Activated T-cell treated with anti-CD3 and anti-CD28 coated beads, Interleukin-2, amount 50 U/mL, for 48 hours (primary cell): ENCODE results near the gene HUWE1.
"Not testable (repeated sequence)": the region's sequence is repeated elsewhere in the genome, so short reads cannot be mapped to it uniquely, and the experiment has no call there.

Experiments used
- DNase-seq, 2 experiments: peaks; one replicate each; pipeline ENCODE4 v3.0.0-alpha.2; 2020

HUWE1 gene

GRCh38 chrX:53599781-53600396 is 86.6 kb downstream of the HUWE1 start:
- DNase-seq, result no peak

GRCh38 chrX:53598169-53598568 is 88.3 kb downstream of the HUWE1 start:
- DNase-seq, result no peak

GRCh38 chrX:53595266-53595810 is 91.2 kb downstream of the HUWE1 start:
- DNase-seq, result no peak

- DNase-seq, result no peak
These were observed 92.2 kb downstream of the HUWE1 start for GRCh38 chrX:53594354-53594753.

GRCh38 chrX:53587795-53588420 is 98.6 kb downstream of the HUWE1 start:
- no peak for DNase-seq

GRCh38 chrX:53584891-53585290 is 101.6 kb downstream of the HUWE1 start:
- DNase-seq, result no peak

GRCh38 chrX:53583571-53583970 is 102.9 kb downstream of the HUWE1 start:
- DNase-seq, result no peak

GRCh38 chrX:53580742-53581504 is 105.6 kb downstream of the HUWE1 start:
- DNase-seq, result no peak

- no peak for DNase-seq
These were observed 115.0 kb downstream of the HUWE1 start for GRCh38 chrX:53571494-53571893.

GRCh38 chrX:53563324-53563723 is 123.2 kb downstream of the HUWE1 start:
- DNase-seq, result no peak

- no peak for DNase-seq
These were observed 124.6 kb downstream of the HUWE1 start for GRCh38 chrX:53561912-53562311.

- no peak for DNase-seq
These were observed 127.9 kb downstream of the HUWE1 start for GRCh38 chrX:53558646-53559045.

- DNase-seq, result no peak
These were observed 129.7 kb downstream of the HUWE1 start for GRCh38 chrX:53556868-53557267.

- DNase-seq, result no peak
These were observed 135.6 kb downstream of the HUWE1 start for GRCh38 chrX:53550756-53551463.

- no peak for DNase-seq
These were observed 138.9 kb downstream of the HUWE1 start for GRCh38 chrX:53547668-53548067.

GRCh38 chrX:53544936-53545335 is 141.6 kb downstream of the HUWE1 start:
- no peak for DNase-seq

- DNase-seq, result no peak
These were observed 147.7 kb downstream of the HUWE1 start for GRCh38 chrX:53538781-53539180.

- DNase-seq, result not testable (repeated sequence)
These were observed 155.1 kb downstream of the HUWE1 start for GRCh38 chrX:53531255-53531966.

GRCh38 chrX:53526999-53527398 is 159.5 kb downstream of the HUWE1 start:
- DNase-seq, result no peak

GRCh38 chrX:53511322-53511721 is 175.2 kb downstream of the HUWE1 start:
- no peak for DNase-seq

- not testable (repeated sequence) for DNase-seq
These were observed 182.5 kb downstream of the HUWE1 start for GRCh38 chrX:53504035-53504434.

GRCh38 chrX:53494436-53494835 is 192.1 kb downstream of the HUWE1 start:
- no peak for DNase-seq

- DNase-seq, result no peak
These were observed 200.2 kb downstream of the HUWE1 start for GRCh38 chrX:53486285-53486684.
